Measurements from ENCODE around the gene COL23A1.

COL23A1 gene

DNA sequence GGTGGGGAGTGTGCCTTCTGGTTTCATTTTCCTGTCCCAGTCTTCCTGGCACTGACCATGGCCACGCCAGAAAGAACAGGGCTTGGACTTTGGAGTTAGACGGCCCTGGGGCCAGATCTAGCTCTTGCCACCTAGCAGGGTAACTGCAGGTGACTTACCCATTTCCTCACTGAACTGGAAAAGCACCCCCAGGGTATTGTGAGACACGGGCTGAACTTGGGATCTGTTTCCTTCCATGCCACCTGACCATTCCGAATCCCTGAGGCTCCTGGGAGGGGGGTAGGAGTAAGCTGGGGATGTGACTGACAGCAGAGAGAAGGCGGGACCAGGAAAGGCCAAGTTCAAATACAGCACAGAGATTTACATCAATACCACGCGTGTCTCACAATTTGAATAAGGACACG is 376.4 kb downstream of the COL23A1 start:
- DNase-seq: no peak

GRCh38 chr5:178213003-178213461 is 377.2 kb downstream of the COL23A1 start:
- DNase-seq: no peak

- no peak for DNase-seq
Observed at GRCh38 chr5:178212241-178213002, 377.8 kb downstream of the COL23A1 start.

DNA sequence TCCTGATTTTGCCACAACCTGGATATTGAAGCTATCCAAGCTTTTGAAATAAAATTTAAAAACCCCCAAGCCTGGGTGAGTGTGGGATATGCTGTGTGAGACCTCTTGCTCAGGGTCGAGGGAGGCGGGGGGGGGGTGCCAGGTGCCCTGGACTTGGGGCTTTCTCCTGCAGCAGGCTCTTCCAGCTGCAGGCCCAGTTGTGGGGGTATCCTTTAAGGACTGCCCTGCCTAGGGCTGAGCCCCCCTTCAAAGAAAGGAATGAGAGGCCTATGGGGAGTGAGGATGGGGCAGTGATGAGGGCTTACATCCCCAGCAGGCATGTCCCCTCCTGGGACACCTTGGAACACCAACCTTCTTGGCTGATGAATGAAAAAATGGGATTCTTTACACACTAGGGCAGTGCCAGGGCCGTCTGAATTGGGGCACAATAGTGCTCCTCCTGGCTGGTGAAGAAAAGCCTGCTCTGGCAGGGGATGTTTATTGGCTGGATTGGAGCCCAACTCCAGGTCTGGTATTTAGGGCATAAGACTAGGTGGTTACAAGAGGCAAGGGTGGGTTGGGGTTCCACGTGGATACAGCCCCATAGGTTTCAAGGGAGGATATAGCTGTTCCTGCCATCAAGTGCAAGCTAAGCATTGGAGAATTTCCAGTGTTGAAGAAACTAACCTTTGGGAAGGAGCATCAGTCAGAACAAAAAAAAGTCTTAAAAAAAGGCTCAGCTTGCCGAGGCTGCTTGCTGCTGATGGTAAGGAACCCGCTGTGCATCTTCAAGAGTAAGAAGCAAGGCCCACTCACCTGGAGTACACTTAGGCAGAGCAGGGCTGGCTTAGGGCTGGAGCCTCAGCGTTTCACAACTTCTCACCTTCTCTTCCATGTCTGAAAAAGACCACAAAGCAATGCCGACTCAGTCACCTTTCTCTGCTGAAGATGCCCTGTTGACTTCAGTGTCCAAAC is 378.8 kb downstream of the COL23A1 start:
- no peak for DNase-seq

GRCh38 chr5:178210686-178211085 is 379.5 kb downstream of the COL23A1 start:
- no peak for DNase-seq

DNA sequence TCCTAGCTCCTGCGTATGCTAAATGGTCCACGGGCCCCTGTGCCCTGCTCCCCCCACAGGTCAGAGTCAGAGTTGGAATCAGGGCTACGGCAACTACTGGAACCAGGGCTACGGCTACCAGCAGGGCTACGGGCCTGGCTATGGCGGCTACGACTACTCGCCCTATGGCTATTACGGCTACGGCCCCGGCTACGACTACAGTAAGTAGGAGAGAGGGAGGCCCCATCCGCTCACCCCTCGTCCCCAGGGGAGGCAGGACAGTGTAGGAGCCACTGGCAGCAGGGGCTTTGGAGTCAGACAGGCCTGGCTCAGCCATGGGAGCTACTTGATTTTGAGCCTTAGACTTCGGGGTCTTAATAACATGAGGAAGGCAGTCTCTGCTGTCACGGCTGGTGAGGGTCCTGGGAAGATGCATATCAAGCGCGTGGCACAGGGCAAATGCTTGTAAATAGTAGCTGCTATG is 380.1 kb downstream of the COL23A1 start:
- no peak for DNase-seq

- DNase-seq: no peak
Observed at GRCh38 chr5:178209334-178210072, 380.7 kb downstream of the COL23A1 start.

DNA sequence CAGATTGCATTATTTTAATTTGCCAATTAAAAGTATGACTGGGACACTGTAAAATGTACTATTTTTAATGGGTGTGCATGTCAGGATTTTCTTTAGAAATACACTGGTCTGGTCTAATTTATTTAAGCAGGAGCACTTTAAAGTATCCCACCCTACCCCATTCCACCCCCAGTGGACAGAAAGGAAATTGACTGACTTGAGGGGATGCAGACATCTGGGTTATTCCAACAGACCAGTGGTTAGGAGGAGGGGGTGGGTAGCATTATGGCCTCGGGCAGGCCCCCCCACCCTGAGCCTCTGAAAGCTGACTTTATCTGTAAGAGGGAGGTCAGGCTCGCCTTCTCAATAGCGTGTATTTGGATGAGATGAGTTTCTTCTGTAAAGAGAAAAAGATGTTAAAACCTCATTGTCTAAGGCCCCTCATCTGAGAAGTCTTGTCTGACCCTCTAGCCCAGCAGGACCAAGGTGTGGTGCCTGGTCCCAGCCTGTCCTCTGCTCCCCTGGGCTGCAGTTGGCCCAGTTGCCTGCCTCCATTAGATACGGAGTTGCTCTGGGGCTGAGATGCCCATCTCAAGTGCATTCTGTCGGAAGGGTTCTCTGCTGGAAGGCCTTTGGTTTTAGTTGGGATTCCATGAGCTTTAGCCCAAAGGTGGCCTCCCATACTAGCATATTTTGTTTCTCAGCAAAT is 381.5 kb downstream of the COL23A1 start:
- DNase-seq: peak; percentile 33

DNA sequence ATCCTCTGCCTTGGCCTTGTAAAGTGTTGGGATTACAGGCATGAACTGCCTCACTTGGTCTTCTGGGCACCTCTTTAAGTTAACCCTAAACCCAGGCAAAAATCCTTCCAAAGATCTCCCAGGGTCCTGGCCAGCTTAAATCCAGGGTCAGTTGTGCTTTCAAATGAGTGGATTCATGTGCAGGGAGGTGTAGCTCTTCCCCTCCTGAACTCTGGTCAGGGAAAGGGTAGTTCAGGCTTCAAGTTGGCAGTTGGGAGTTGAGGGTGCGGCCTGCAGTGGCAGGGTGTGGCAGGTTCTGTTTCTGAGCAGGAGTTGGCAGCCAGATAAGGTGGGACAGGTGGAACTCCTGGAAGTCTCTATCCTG is 382.3 kb downstream of the COL23A1 start:
- no peak for DNase-seq

DNA sequence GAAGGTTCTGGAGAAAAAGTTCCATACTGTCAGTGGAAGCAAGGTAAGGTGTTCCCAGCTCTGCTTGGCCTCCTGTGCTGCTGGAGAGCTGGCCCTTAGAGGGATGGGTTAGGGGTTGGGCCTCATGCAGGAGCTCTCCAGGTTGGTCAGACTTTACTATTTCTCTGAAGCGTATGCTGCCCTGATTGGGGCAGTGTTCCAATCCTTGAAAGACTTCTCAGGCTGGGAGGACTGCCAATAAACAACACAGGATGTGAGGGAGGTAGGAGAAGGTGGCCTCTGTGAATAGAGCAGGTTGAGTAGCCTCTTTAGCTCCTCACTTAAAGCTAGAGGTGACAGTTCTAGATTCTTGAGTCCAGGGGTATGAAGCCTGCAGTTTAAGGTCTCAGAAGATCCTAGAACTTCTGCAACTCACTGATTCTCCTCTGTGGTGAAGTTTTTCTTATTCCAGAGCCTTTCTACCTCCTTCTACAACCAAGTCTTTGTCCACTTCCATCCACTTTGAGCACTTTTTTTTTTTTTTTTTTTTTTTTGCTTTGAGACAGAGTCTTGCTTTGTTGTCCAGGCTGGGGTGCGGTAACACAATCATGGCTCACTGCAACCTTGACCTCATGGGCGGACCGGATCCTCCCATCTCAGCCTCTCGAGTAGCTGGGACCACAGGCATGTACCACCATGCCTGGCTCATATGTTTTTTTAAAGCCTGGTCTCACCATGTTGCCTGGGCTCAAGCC is 382.8 kb downstream of the COL23A1 start:
- DNase-seq: no peak

DNA sequence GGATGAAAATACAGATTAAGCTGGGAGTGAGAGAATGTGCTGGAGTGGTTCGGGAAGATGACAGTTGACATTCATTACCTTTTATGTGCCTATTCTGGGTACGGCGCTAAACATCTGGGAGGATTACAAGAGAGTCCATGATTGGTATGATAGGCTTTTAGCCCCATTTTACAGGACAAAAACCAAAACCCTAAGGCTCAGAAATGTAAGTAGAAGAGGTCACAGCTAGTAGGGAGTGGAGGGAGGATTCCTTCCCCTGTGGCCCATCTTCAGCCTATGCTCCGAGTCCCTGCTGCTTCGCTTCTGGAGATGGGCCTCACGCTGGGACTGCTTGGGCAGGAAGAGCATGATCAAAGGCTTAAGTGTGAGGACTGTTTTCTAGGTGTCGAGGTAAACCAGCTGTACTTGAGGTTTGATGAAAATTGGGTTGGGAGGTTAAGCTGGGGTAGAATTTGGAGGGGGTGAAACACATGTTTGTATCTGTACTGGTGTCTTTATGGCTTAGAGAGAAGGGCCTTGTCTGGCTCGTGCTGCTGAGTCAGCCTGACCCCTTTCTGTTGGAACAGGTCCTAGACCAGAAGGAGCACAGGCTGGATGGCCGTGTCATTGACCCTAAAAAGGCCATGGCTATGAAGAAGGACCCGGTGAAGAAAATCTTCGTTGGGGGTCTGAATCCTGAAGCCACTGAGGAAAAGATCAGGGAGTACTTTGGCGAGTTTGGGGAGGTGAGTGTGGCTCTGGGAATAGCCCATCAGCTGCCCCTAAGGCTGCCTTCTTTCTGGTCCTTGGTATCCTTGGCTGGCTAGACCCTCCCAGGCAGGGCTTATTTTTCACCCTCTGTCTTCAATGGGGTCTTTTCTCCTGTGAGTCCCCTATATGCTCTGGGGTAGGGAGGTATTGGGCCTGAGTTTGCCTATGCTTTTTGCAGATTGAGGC is 383.8 kb downstream of the COL23A1 start:
- no peak for DNase-seq

DNA sequence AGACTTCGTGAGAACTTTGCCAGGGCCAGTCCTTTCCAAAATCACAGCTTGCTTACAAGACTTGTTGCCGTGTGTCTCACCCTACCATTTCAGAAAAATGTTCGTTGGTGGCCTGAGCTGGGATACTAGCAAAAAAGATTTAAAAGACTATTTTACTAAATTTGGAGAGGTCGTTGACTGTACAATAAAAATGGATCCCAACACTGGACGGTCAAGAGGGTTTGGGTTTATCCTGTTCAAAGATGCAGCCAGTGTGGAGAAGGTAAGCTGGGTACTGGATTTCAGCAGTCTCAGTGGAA is 384.5 kb downstream of the COL23A1 start:
- no peak for DNase-seq

- peak; percentile 86 for DNase-seq
Observed at GRCh38 chr5:178204935-178205748, 385.1 kb downstream of the COL23A1 start.

GRCh38 chr5:178204182-178204934 is 385.8 kb downstream of the COL23A1 start, which contains the start of gene HNRNPAB:
TSS of gene HNRNPAB (plus strand) at chr5:178204533. CDS start at chr5:178204838, 305 bp downstream.
- DNase-seq: peak; percentile 97

- DNase-seq: no peak
Observed at GRCh38 chr5:178203670-178204181, 386.5 kb downstream of the COL23A1 start.

DNA sequence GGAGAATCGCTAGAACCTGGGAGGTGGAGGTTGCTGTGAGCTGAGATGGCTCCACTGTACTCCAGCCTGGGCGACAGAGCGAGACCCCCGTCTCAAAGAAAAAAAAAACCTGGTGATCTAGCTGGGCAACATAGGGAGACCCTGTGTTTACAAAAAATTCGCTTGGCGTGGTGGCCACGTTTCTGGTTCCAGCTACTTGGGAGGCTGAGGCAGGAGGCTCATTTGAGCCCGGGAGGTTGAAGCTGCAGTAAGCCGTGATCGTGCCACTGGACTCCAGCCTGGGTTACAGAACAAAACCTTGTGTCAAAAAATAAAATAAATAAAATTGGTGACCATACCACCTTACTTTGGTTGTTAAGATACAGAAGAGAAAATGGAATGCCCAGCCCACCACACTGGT is 387.7 kb downstream of the COL23A1 start:
- DNase-seq: no peak

GRCh38 chr5:178201927-178202235 is 388.3 kb downstream of the COL23A1 start:
- no peak for DNase-seq

DNA sequence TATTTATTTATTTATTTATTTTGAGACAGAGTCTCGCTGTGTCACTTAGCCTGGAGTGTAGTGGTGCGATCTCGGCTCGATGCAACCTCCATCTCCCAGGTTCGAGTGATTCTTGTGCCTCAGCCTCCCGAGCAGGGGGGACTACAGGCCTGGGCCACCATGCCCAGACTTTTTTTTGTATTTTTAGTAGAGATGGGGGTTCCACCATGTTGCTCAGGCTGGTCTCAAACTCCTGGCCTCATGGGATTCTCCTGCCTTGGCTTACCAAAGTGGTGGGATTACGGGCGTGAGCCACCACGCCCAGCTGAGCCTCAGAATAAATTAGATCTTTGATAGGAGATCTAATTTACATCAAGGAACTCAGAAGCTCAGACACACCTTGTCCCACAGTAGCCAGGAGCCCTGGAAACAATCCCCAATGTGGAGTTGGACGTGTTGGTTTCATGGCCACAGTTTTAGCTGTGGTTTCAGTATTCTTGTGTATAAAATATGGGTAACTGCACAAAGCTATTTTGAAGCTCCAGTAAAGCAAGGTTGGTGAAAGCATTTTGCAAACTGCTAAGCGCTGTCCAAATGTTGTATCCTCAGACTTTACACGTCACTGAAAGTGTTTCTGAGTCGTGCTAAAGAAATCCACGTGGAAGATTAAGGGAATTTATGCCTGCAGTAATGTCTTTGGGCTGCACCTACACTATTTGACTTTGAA is 388.8 kb downstream of the COL23A1 start:
- DNase-seq: no peak

Data from OCI-M1 (cell line).